Stomach (tissue), 4 donors: ENCODE measurements around the gene ANXA2.

Experiments
- CTCF ChIP-seq, 7 experiments: fragments of 450-650 bp in 4 of 7; fragments of 200-600 bp in 3 of 7; sonication (generic) in 3 of 7; IDR thresholded peaks; one replicate each; pipeline ENCODE4 v1.5.1; 2016 to 2019; ENCODE audit warnings: antibody characterized with exemption in 7 of 7, control low read depth in 2 of 7, mild to moderate bottlenecking in 1 of 7
- EP300 ChIP-seq: sonication (generic); formaldehyde crosslinking; IDR thresholded peaks from one replicate; pipeline ENCODE4 v1.6.1; 2017; ENCODE audit warnings: antibody characterized with exemption
- POLR2A ChIP-seq, 4 donors: fragments of 450-650 bp; IDR thresholded peaks; one replicate each; pipeline ENCODE4 v1.6.1; 2016; ENCODE audit warnings: antibody characterized with exemption in 4 of 4, control low read depth in 2 of 4, mild to moderate bottlenecking in 1 of 4, moderate library complexity in 1 of 4

DNA sequence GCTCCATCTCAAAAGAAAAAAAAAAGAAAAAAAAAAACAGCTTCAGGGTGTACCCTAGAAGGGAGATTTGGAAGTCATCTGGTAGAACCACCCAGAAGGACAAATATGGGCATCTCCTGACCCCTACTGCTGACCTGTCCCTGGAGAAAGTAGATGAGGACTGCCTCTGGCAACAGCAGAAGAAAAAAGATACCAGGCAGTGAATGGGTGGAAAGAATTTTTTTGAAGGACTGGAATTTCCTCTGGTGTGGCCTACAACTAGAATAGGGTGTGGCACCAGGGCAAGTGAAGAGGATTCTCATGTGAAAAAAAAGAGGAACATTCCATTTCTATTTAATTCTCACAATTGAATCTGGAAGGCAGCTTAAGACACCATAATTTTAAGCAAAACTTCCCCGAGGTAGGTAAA lies 3.1 kb downstream of the ANXA2 start:
- no peak for TF ChIP-seq CTCF (IDR thresholded peaks at IDR 0.05)
- TF ChIP-seq POLR2A (IDR thresholded peaks at IDR 0.05), result no peak
- TF ChIP-seq EP300, result no peak
